ENCODE measurements around the gene NME5. TPM values are rescaled to one million over a fixed set of nuclear protein-coding genes. Genes with fewer than 3 reads are reported as not detected.

NME5 gene
- total and polyA plus RNA-seq, 2 of the 8 experiments (the other 6 are each of a cell fraction or from before 2014, with no cell fraction given), result 0.48 to 0.89 TPM

- TF ChIP-seq CTCF (IDR thresholded peaks at IDR 0.05; ENCODE audit: control extremely low read depth in 1 of 3, insufficient read depth in 1 of 3, low read depth in 1 of 3, low read length in 3 of 3) (peak; percentile 80 to 88 (median 82)), POLR2AphosphoS5 (IDR thresholded peaks at IDR 0.05; ENCODE audit: low read depth, low read length) (no peak), FOSL1 (IDR thresholded peaks at IDR 0.05; ENCODE audit: insufficient read depth, low read depth, low read length) (no peak)
Observed at GRCh38 chr5:138068742-138069600, 70.3 kb downstream of the NME5 start (continued).

Measured in H1 (cell line).